Caco-2 (cell line): Measurements from ENCODE around the gene ARHGAP27. TPM values are rescaled to one million over a fixed set of nuclear protein-coding genes. Genes with fewer than 3 reads are reported as not detected.

Experiments used
- BruUV-seq: library from RNA; stranded (reverse); fragments of 400-500 nt; replicated peaks from 2 replicates; lab custom pipeline; 2021; lab: Mats Ljungman, UMichigan
- CTCF ChIA-PET: fragments of 300-600 bp; sonication (Branson Sonifier 250); formaldehyde crosslinking; loops from one replicate; lab custom pipeline; 2022; ENCODE audit warnings: antibody characterized with exemption; lab: Charles Lee
- POLR2A ChIA-PET: fragments of 300-600 bp; sonication (Branson Sonifier 250); formaldehyde crosslinking; loops from one replicate; lab custom pipeline; 2022; ENCODE audit warnings: antibody characterized with exemption; lab: Charles Lee
- DNase-seq, 2 experiments: peaks; one replicate each; pipeline versions ENCODE4 v3.0.0 to v3.0.0-alpha.2; 2020 to 2022
- H3K27me3 ChIP-seq: replicated peaks from 2 replicates; pipeline ENCODE4 v1.6.0; 2011; ENCODE audit warnings: low read length; ENCODE audit not compliant: control insufficient read depth, insufficient read depth
- H3K36me3 ChIP-seq: 2 replicates; pipeline ENCODE4 v1.5.1; 2011; ENCODE audit warnings: low read length; ENCODE audit not compliant: control insufficient read depth, insufficient read depth
- H3K4me1 ChIP-seq: fragments of 250-450 bp; sonication (Bioruptor Pico); 2 replicates; pipeline ENCODE4 v1.5.1; 2020; ENCODE audit warnings: mild to moderate bottlenecking
- H3K4me3 ChIP-seq: 2 replicates; pipeline ENCODE4 v1.5.1; 2011; ENCODE audit warnings: low read depth, mild to moderate bottlenecking, control low read depth, low read length
- H3K9me3 ChIP-seq: fragments of 250-450 bp; sonication (Bioruptor Pico); 2 replicates; pipeline ENCODE4 v1.5.1; 2020; ENCODE audit warnings: mild to moderate bottlenecking, moderate library complexity
- H3K27ac Mint-ChIP-seq: one replicate; pipeline ENCODE4 v1.8.0; 2022; ENCODE audit warnings: mixed read lengths; ENCODE audit not compliant: unreplicated experiment
- H3K27me3 Mint-ChIP-seq: one replicate; pipeline ENCODE4 v1.8.0; 2022; ENCODE audit warnings: mixed read lengths; ENCODE audit not compliant: insufficient read depth, unreplicated experiment
- H3K36me3 Mint-ChIP-seq: one replicate; pipeline ENCODE4 v1.8.0; 2022; ENCODE audit warnings: mild to moderate bottlenecking, mixed read lengths; ENCODE audit not compliant: insufficient read depth, unreplicated experiment
- H3K4me1 Mint-ChIP-seq: one replicate; pipeline ENCODE4 v1.8.0; 2022; ENCODE audit warnings: low read depth, mixed read lengths; ENCODE audit not compliant: unreplicated experiment
- H3K4me3 Mint-ChIP-seq: one replicate; pipeline ENCODE4 v1.8.0; 2022; ENCODE audit warnings: mild to moderate bottlenecking, moderate library complexity, mixed read lengths; ENCODE audit not compliant: unreplicated experiment
- H3K9me3 Mint-ChIP-seq: one replicate; pipeline ENCODE4 v1.8.0; 2022; ENCODE audit warnings: mixed read lengths; ENCODE audit not compliant: unreplicated experiment
- CTCF ChIP-seq, 2 experiments: fragments of 200-600 bp in 1 of 2; IDR thresholded peaks; 1 replicate in 1 of 2; 2 replicates in 1 of 2; pipeline versions ENCODE4 v1.5.1 to v1.8.0; 2011 to 2022; ENCODE audit warnings: antibody characterized with exemption in 1 of 2, control low read depth in 1 of 2, inconsistent platforms in 1 of 2, low read depth in 1 of 2, low read length in 1 of 2, mild to moderate bottlenecking in 1 of 2, moderate library complexity in 1 of 2; ENCODE audit not compliant: insufficient read depth in 1 of 2, severe bottlenecking in 1 of 2, unreplicated experiment in 1 of 2
- intact Hi-C: fragments of 100-400 bp; cut with micrococcal nuclease; formaldehyde crosslinking; loops from one replicate; pipeline ENCODE4 v1.10.0; 2022; ENCODE audit not compliant: unreplicated experiment
- total RNA-seq: library from RNA; stranded (reverse); gene quantifications from 2 replicates; pipeline ENCODE4 v1.2.3, GENCODE V29; 2022

The ARHGAP27 gene
- total RNA-seq, 1 experiment from 2014 or later, result 35.9 TPM

- Histone ChIP-seq H3K36me3 (no peaks in the 10 kb centered on the region), H3K9me3 (peaks cover 14% of the 10 kb centered on the region), H3K4me3 (no peak overlapping the region), H3K4me1 (peaks cover 17% of the 10 kb centered on the region), H3K27me3 (no peaks in the 10 kb centered on the region)
- ChIA-PET POLR2A (no interaction called here), CTCF (no interaction called here)
- no peak overlapping the region for H3K4me3 Mint-ChIP-seq
- H3K27me3 Mint-ChIP-seq, result no peaks in the 10 kb centered on the region
- peak in 1 of 2 experiments; percentile 4 for DNase-seq
- H3K27ac Mint-ChIP-seq, result no peak overlapping the region
- intact Hi-C loops, result no loop called here
- no peaks in the 10 kb centered on the region for H3K36me3 Mint-ChIP-seq
- peaks cover 19% of the 10 kb centered on the region for H3K4me1 Mint-ChIP-seq
- BruUV-seq, result no TSS peak
- TF ChIP-seq CTCF (IDR thresholded peaks at IDR 0.05; ENCODE audit: insufficient read depth in 1 of 2, low read depth in 1 of 2, low read length in 1 of 2, severe bottlenecking in 1 of 2, unreplicated experiment in 1 of 2), result no peak
- H3K9me3 Mint-ChIP-seq, result peaks cover 25% of the 10 kb centered on the region
These were observed 79.6 kb downstream of the ARHGAP27 start for GRCh38 chr17:45353043-45353442.

- Mint-ChIP-seq H3K9me3 (peaks cover 25% of the 10 kb centered on the region), H3K27me3 (peaks cover 3% of the 10 kb centered on the region), H3K4me1 (peaks cover 19% of the 10 kb centered on the region), H3K4me3 (no peak overlapping the region), H3K27ac (no peak overlapping the region), H3K36me3 (no peaks in the 10 kb centered on the region)
- Histone ChIP-seq H3K27me3 (no peaks in the 10 kb centered on the region), H3K9me3 (peaks cover 14% of the 10 kb centered on the region), H3K4me3 (no peak overlapping the region), H3K4me1 (peaks cover 17% of the 10 kb centered on the region), H3K36me3 (no peaks in the 10 kb centered on the region)
- DNase-seq, result no peak
- ChIA-PET CTCF (no interaction called here), POLR2A (no interaction called here)
- TF ChIP-seq CTCF (IDR thresholded peaks at IDR 0.05; ENCODE audit: insufficient read depth in 1 of 2, low read depth in 1 of 2, low read length in 1 of 2, severe bottlenecking in 1 of 2, unreplicated experiment in 1 of 2), result no peak
- intact Hi-C loops, result no loop called here
- BruUV-seq, result no TSS peak
These were observed 80.8 kb downstream of the ARHGAP27 start for GRCh38 chr17:45351831-45352230.

GRCh38 chr17:45347444-45347843 lies 85.2 kb downstream of the ARHGAP27 start:
- Mint-ChIP-seq H3K9me3 (peaks cover 12% of the 10 kb centered on the region), H3K27ac (no peak overlapping the region), H3K27me3 (peaks cover 3% of the 10 kb centered on the region), H3K4me3 (no peak overlapping the region), H3K36me3 (no peaks in the 10 kb centered on the region), H3K4me1 (no peaks in the 10 kb centered on the region)
- ChIA-PET POLR2A (interaction anchor here (0.7 kb wide), 1 partner anchor 23 kb away, joined by 3 read pairs; no protein-coding TSS in a partner anchor), CTCF (no interaction called here)
- no TSS peak for BruUV-seq
- no peaks in the 10 kb centered on the region for H3K27me3 ChIP-seq
- intact Hi-C loops, result no loop called here
- H3K4me3 ChIP-seq, result no peak overlapping the region
- no peaks in the 10 kb centered on the region for H3K36me3 ChIP-seq
- peaks cover 14% of the 10 kb centered on the region for H3K9me3 ChIP-seq
- TF ChIP-seq CTCF (IDR thresholded peaks at IDR 0.05; ENCODE audit: insufficient read depth in 1 of 2, low read depth in 1 of 2, low read length in 1 of 2, severe bottlenecking in 1 of 2, unreplicated experiment in 1 of 2), result no peak
- no peaks in the 10 kb centered on the region; the same call in 1 of the 2 replicates for H3K4me1 ChIP-seq
- DNase-seq, result no peak
